K562 (cell line): ENCODE results near the gene ZMYND8. TPM values are rescaled to one million over a fixed set of nuclear protein-coding genes. Genes with fewer than 3 reads are reported as not detected.

Experiments
- AFF1 ChIP-seq, 2 experiments: fragments of 450-650 bp; IDR thresholded peaks; 2 replicates each; pipeline ENCODE4 v1.6.1; 2018; ENCODE audit warnings: mild to moderate bottlenecking in 2 of 2, low read depth in 1 of 2; ENCODE audit not compliant: partially characterized antibody in 2 of 2
- ARNT ChIP-seq, 2 experiments: fragments of 450-650 bp; IDR thresholded peaks; 2 replicates each; pipeline ENCODE4 v1.6.1; 2016; ENCODE audit warnings: mild to moderate bottlenecking in 1 of 2
- ATF1 ChIP-seq, 2 experiments: fragments of 450-650 bp in 1 of 2; IDR thresholded peaks; 2 replicates each; pipeline ENCODE4 v1.6.1; 2016; ENCODE audit warnings: missing compliant biosample characterization in 1 of 2, missing genetic modification characterization in 1 of 2
- FOXA3 ChIP-seq, 2 experiments: fragments of 450-650 bp in 1 of 2; sonication (generic) in 1 of 2; formaldehyde crosslinking; IDR thresholded peaks in 1 of 2; conservative IDR thresholded peaks in 1 of 2; 2 replicates each; pipeline versions ENCODE4 v1.4.0 to v1.8.0; 2020 to 2022; ENCODE audit warnings: mild to moderate bottlenecking in 2 of 2, missing genetic modification reagents in 1 of 2
- KDM4B ChIP-seq, 2 experiments: fragments of 450-650 bp in 1 of 2; sonication (generic) in 1 of 2; IDR thresholded peaks; 2 replicates each; pipeline ENCODE4 v1.6.1; 2016 to 2017; ENCODE audit warnings: borderline replicate concordance in 2 of 2, antibody characterized with exemption in 1 of 2, low read depth in 1 of 2, mild to moderate bottlenecking in 1 of 2
- LCOR ChIP-seq: sonication (generic); formaldehyde crosslinking; IDR thresholded peaks from 2 replicates; pipeline ENCODE4 v1.8.0; 2022; ENCODE audit warnings: mild to moderate bottlenecking, missing genetic modification reagents
- MCM2 ChIP-seq: fragments of 450-650 bp; IDR thresholded peaks from 2 replicates; pipeline ENCODE4 v1.6.1; 2017; ENCODE audit warnings: low read depth, mild to moderate bottlenecking
- NEUROD1 ChIP-seq: fragments of 150-350 bp; IDR thresholded peaks from 2 replicates; pipeline ENCODE4 v1.6.1; 2014; ENCODE audit warnings: borderline replicate concordance, low read length, low read depth; ENCODE audit not compliant: partially characterized antibody
- NR2C1 ChIP-seq, 2 experiments: fragments of 450-650 bp; IDR thresholded peaks; 2 replicates each; pipeline ENCODE4 v1.6.1; 2017; ENCODE audit warnings: mild to moderate bottlenecking in 2 of 2, antibody characterized with exemption in 1 of 2, inconsistent platforms in 1 of 2, missing compliant biosample characterization in 1 of 2, missing genetic modification characterization in 1 of 2
- PHF8 ChIP-seq: fragments of 200-600 bp; sonication (generic); IDR thresholded peaks from 2 replicates; pipeline ENCODE4 v1.6.1; 2012; ENCODE audit warnings: mixed run types, mild to moderate bottlenecking, inconsistent platforms, low read length, moderate library complexity, borderline replicate concordance
- POLR2B ChIP-seq: fragments of 450-650 bp; IDR thresholded peaks from 2 replicates; pipeline ENCODE4 v1.6.1; 2018; ENCODE audit warnings: low read depth; ENCODE audit not compliant: partially characterized antibody
- PRDM10 ChIP-seq: fragments of 450-650 bp; IDR thresholded peaks from 2 replicates; pipeline ENCODE4 v1.6.1; 2018; ENCODE audit not compliant: partially characterized antibody
- TEAD2 ChIP-seq: fragments of 450-650 bp; IDR thresholded peaks from 2 replicates; pipeline ENCODE4 v1.6.1; 2016; ENCODE audit warnings: missing genetic modification characterization, control low read depth, missing compliant biosample characterization
- ZFP36 ChIP-seq: fragments of 150-350 bp; IDR thresholded peaks from 2 replicates; pipeline ENCODE4 v1.6.1; 2018; ENCODE audit warnings: low read length, low read depth; ENCODE audit not compliant: partially characterized antibody
- ZNF511 ChIP-seq: sonication (generic); formaldehyde crosslinking; IDR thresholded peaks from 2 replicates; pipeline ENCODE4 v1.8.0; 2022; ENCODE audit warnings: mild to moderate bottlenecking, missing genetic modification reagents
- ZNF696 ChIP-seq: fragments of 250-450 bp; sonication (Bioruptor Pico); conservative IDR thresholded peaks from 2 replicates; pipeline ENCODE4 v1.4.0; 2020; ENCODE audit warnings: mild to moderate bottlenecking, moderate library complexity
- polyA plus RNA-seq, 8 experiments: library from polyadenylated mRNA; depleted of rRNA in 4 of 8; stranded (reverse) in 5 of 8; unstranded in 3 of 8; fragments of >200 nt; fragmentation: Nextera tagmentation in 2 of 8; fragmentation: Illumina TruSeq in 1 of 8; extraction: Ambion mirVana in 2 of 8; extraction: Trizol in 1 of 8; gene quantifications; 2 replicates each; pipeline versions ENCODE4 v1.2.1 to v1.2.3, GENCODE V29; 2011 to 2014; ENCODE audit warnings: inconsistent platforms in 1 of 8, missing spikeins in 1 of 8
- total RNA-seq, 7 experiments: library from RNA; depleted of rRNA in 6 of 7; stranded (reverse); fragments of >200 nt in 6 of 7; fragmentation: Illumina TruSeq in 2 of 7; extraction: Trizol in 2 of 7; gene quantifications; 2 replicates each; pipeline versions ENCODE4 v1.2.1 to v1.2.3, GENCODE V29; 2011 to 2021; ENCODE audit warnings: low replicate concordance in 1 of 7

Gene ZMYND8
- total and polyA plus RNA-seq, 9 of the 15 experiments (the other 6 are each of a cell fraction or from before 2014, with no cell fraction given) = 31.8 to 148 (median 71.9) TPM

GRCh38 chr20:47356526-47357295, at the start of gene ZMYND8 (continued):
- TF ChIP-seq FOXA3 (CRISPR knock-in tag; conservative IDR thresholded peaks at IDR 0.05 in 1 of 2, IDR thresholded peaks at IDR 0.05 in 1 of 2) = peak in 1 of 2 experiments; percentile 57; a peak in 1 of 4 replicates
- TF ChIP-seq KDM4B (IDR thresholded peaks at IDR 0.05; ENCODE audit: borderline replicate concordance in 2 of 2, low read depth in 1 of 2) = no peak
- no peak for TF ChIP-seq ZFP36
- no peak for TF ChIP-seq LCOR
- peak; percentile 39; the same call in 1 of the 2 replicates for TF ChIP-seq PHF8
- TF ChIP-seq ZNF511 = peak; percentile 56; the same call in 1 of the 2 replicates
- TF ChIP-seq ARNT (IDR thresholded peaks at IDR 0.05) = peak in 1 of 2 experiments; percentile 61; a peak in 1 of 4 replicates
- no peak for TF ChIP-seq NR2C1 (IDR thresholded peaks at IDR 0.05)
- peak; percentile 51; the same call in 1 of the 2 replicates for TF ChIP-seq NR2C1 (tag; IDR thresholded peaks at IDR 0.05)
- TF ChIP-seq ZNF696 = no peak
- no peak for TF ChIP-seq ATF1 (CRISPR knock-in tag; IDR thresholded peaks at IDR 0.05)
- peak; percentile 71 for TF ChIP-seq ATF1 (tag; IDR thresholded peaks at IDR 0.05)
- TF ChIP-seq NEUROD1 = peak; percentile 71
- no peak for TF ChIP-seq MCM2
- TF ChIP-seq TEAD2 (tag) = 0 out of 2 replicates have a peak, but pooled peaks have one; percentile 2
- peak; percentile 55 to 82 for TF ChIP-seq AFF1 (IDR thresholded peaks at IDR 0.05; ENCODE audit: low read depth in 1 of 2, partially characterized antibody in 2 of 2)
- TF ChIP-seq PRDM10 = no peak
- peak; percentile 83 for TF ChIP-seq POLR2B
